ENCODE results near the gene CCDC83. TPM values are rescaled to one million over a fixed set of nuclear protein-coding genes. Genes with fewer than 3 reads are reported as not detected.
"Not testable (repeated sequence)": the region's sequence is repeated elsewhere in the genome, so short reads cannot be mapped to it uniquely, and the experiment has no call there.

CCDC83 gene
- total RNA-seq, 1 donor from 2014 or later, result not detected

DNA sequence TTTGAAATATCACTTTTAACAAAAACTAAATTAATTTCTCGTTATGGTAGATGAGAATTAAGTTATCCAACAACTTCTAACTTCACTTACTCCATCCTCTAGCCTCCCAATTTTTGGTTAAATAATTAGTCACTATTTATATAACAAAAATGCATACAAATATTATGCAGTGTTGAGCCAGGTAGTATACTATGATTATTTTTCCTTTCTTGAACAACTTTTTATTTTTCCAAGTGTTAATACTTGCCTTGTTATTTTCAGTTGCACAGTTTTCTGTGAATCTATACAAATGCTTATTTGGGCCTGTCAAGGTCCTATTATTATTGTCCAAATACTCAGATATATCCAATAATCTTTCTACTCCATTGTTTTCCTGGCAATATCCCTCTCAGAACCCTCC is 19.9 kb upstream of the CCDC83 start:
- no peak for DNase-seq (ENCODE audit: low read depth in 2 of 2)

DNA sequence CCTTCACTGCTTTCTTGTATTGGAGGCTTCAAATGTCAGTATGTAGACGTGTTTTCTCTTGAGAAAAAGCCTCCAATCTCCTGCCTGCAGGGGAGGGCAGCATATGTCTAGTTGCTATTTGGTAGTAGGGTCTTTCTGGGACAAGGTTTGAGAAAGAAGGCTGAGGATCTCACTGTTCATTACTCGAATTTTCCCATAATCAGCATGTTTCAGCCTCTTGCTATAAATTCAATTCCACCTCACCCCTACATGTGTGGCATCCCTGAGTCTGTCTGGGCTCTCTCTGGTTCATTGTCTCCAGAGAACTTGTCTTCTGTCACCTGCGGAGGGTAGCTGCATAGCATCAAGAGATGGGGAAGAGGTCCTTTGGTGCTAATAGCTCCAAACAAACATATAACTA is 19.5 kb upstream of the CCDC83 start:
- DNase-seq (ENCODE audit: low read depth in 2 of 2), result no peak

DNA sequence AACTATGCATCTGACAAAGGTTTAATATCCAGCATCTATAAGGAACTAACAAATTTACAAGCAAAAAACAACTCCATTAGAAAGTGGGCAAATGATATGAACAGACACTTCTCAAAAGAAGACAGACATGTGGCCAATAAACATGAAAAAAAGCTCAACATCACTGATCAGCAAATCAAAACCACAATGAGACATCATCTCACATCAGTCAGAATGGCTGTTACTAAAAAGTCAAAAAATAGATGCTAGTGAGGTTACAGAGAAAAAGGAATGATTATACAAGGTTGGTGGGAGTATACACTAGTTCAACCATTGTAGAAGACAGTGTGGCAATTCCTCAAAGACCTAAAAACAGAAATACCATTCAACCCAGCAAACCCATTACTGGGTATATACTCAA is 14.3 kb upstream of the CCDC83 start:
- not testable (repeated sequence) for DNase-seq (ENCODE audit: low read depth in 2 of 2)

DNA sequence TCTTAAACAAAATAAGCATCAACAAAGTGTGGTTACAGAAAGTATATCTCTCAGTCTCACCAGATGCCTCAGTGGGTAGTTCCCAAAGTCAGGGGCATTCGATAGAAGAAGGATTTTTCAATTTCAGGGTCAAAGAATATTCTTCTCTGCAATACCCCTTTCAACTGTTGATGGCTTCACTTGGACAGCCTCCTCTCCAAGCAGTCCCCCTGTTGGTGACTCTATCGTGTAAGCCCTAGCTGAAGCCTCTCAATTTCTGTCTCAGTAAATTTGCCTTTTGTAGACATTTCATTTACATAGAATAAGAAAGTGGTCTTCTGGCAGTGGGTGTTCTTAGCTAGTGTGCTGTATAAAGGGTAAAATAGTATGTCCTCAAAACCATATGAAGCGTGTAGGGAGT is 11.3 kb upstream of the CCDC83 start:
- no peak for DNase-seq (ENCODE audit: low read depth in 2 of 2)

DNA sequence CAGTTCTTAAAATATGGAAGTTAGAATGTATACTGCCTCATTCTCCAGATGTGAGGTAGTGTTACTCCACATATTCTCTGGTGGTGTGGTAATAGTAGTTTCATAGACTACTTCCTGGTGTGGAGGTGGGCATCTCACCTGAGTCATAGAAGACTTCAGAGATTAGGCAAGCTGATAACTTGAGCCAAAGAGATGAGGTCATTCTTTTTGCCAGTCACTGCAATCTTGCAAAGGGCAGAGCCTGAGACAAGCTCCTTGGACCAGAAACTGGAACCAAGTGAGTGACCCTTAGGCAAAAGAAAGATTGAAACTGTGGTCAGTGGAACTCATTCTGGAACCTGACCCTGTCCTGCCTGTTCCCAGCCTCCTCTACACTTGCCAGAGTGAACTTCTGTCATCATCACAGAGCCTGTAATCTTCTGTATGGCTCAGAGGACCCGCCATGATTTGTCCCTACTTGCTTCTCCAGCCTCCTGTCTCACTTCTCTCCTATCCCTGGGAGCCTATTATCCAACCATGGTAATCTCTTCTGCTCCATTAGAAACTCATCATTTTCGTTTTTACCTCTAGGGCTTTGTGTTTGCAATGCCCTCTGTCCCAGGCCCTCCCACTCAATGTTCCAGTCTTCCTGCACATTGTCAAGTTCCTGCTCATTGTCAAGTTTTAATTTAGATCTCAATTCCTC is 10.6 kb upstream of the CCDC83 start:
- DNase-seq (ENCODE audit: low read depth in 2 of 2), result no peak

DNA sequence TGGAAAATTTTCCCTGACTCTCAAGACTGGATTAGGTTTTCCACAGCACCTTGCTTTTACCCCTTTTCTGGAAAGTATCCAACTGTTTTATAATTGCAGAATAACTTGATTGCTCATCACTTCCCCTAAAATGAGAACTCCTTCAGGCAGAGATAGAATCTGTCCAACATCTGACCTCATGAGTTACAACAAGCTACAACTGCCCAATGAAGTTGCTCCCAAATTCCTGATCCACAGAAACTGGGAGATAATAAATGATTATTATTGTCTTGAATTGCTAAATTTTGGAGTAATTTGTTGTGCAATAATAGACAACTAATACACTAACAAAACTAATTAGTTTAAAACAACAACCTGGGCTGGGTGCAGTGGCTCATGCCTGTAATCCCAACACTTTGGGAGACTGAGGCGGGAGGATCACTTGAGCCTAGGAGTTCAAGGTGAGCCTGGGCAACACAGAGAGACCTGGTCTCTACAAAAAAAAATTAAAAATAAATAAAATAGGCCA is 10.0 kb upstream of the CCDC83 start:
- DNase-seq (ENCODE audit: low read depth in 2 of 2), result no peak

DNA sequence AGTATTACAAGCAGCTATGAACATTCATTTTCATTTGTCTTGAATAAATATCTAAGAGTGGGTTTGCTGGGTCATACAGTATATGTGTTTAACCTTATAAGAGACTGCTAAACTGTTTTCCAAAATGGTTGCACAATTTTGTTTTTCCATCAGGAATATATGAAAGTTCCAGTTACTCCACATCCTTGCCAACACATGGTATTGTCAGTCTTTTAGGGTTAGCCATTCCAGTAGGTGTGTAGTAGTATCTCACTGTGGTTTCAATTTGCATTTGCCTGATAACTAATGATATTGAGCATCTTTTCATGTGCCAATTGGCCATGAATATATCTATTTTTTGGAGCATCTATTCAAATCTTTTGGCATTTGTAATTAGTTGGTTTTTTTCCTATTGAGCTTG is 7.7 kb upstream of the CCDC83 start:
- DNase-seq (ENCODE audit: low read depth in 2 of 2), result no peak

DNA sequence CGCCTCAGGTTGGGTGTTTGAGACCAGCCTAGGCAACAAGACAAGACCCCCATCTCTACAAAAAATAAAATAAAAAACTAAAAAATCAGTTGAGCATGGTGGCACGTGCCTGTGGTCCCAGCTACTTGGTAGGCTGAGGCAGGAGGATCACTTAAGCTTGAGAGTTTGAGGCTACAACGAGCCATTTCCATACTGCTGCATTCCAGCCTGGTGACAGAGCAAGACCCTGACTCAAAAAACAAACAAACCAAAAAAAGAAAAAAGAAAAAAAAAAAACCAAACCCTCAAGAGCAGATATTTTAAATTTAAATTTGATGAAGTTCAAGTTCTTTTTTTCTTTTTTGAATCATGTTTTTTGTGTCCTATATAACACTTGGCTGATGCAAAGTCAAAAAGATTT is 7.2 kb upstream of the CCDC83 start:
- no peak for DNase-seq (ENCODE audit: low read depth in 2 of 2)

DNA sequence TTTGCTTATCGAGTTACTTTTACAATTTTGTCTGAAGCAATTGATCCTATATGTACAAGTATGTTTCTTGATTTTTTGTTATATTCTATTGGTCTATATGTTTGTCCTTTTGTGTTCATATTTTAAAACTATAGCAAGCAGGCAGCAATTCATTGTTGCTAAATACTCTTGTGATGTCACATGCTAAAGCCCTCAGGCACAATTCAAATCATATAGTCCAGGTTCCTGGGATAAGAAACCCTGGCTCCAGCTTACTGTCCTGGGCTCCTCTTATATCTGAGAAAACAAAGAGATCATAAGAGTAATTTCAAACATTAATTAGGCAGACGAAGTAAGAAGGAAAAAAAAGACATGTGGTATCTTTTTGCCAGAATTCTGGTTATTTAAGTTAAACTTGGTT is 6.6 kb upstream of the CCDC83 start:
- DNase-seq (ENCODE audit: low read depth in 2 of 2), result no peak

DNA sequence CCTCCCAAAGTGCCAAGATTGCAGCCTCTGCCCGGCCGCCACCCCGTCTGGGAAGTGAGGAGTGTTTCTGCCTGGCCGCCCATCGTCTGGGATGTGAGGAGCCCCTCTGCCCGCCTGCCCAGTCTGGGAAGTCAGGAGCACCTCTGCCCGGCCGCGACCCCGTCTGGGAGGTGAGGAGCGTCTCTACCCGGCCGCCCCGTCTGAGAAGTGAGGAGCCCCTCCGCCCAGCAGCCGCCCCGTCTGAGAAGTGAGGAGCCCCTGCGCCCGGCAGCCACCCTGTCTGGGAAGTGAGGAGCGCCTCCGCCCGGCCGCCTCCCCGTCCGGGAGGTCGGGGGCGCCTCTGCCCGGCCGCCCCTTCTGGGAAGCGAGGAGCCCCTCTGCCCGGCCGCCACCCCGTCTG is 2.4 kb upstream of the CCDC83 start:
- not testable (repeated sequence) for DNase-seq (ENCODE audit: low read depth in 2 of 2)

DNA sequence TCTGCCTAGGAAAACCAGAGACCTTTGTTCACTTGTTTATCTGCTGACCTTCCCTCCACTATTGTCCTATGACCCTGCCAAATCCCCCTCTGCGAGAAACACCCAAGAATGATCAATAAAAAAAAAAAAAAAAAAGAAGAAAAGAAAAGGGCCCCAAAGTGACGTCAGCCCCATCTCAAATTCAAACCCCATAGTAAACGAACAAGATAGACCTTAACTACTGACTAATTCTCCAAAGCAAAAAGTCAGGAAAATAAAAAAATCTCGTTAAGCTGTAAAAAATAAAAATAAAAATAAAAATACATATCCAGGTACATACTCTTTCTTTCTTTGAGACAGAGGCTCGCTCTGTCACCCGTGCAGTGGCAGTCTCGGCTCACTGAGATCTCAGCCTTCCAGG is 1.6 kb upstream of the CCDC83 start:
- not testable (repeated sequence) for DNase-seq (ENCODE audit: low read depth in 2 of 2)

DNA sequence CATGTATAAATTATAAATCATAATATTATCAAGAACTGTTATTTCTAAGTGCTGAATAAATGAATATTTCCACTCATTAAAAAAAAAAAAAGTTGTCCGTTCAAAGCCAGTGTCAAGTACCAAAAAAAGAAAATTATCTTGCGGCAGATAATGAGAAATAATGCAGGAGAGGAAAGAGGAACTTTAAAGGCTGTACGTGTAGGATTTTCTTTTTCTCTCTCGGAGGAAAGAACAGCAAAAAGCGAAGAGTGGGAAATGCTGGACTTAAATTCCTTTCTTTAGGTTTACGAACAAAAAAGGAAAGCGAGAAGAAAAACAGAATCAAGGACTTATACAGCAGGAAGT is 999 bp upstream of the CCDC83 start:
- DNase-seq (ENCODE audit: low read depth in 2 of 2), result no peak

DNA sequence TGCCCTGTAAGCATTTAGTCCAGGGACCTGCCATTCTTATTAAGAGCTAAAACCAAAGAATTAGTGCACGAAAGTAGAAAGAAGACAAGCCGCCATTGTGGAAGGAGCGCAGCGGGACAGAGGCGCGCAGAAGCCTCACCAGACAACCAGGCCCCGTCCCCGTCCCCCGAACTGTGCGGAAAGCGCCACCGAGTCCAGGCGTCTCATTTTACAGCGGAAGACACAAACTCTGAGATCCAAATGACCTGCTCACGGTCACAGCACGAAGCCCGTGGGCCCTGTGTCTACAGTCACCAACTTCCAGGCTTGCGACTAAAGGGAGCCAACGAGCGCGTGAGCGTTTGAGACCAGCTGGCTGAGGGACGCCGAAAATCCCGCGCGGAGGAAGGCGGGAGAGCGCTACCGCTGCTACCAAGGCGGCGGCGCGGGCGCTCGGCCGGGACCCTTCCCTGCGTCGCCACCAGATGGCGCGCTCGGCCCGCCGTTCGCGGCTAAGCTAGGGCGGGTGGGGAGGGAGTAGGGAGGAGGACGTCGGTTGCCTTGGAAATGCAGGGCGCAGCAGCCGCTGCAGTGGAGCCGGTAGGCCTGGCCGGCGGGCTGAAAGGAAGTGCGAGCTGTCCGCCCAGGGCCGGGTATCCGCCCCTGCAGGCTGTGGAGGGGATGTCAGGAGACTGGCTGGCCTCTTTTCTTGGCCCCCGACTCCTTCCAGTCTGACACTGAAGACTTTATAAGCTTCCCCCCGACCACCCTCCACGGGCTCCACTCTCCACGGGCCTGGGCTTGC is 434 bp upstream of the CCDC83 start:
- DNase-seq (ENCODE audit: low read depth in 2 of 2), result peak; percentile 79 to 93

DNA sequence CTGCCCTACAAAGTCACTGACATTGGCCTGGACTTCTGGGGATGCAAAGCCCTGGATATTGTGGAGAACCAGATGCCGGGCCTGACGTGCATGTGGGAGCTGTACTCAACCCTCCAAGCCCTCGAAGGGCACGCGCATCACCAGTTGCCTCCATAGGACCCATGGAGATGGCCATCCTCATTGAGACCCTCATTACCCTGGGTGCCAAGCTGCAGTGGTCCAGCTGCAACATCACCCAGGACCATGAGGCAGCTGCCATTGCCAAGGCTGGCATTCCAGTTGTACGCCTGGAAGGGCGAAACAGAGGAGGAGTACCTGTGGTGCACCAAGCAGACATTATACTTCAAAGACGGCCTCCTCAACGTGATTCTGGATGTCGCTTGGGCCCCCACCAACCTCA is 1.9 kb downstream of the CCDC83 start:
- no peak for DNase-seq (ENCODE audit: low read depth in 2 of 2)

DNA sequence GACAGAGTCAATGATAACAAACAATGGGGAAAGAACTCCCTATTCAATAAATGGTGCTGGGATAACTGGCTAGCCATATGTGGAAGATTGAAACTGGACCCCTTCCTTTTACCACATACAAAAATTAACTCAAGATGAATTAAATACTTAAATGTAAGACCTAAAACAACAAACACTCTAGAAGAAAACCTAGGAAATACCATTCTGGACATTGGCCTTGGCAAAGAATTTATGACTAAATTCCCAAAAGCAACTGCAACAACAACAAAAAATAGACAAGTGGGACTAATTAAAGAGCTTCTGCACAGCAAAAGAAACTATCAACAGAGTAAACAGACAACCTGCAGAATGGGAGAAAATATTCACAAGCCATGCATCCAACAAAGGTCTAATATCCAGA is 4.4 kb downstream of the CCDC83 start:
- DNase-seq (ENCODE audit: low read depth in 2 of 2), result not testable (repeated sequence)

DNA sequence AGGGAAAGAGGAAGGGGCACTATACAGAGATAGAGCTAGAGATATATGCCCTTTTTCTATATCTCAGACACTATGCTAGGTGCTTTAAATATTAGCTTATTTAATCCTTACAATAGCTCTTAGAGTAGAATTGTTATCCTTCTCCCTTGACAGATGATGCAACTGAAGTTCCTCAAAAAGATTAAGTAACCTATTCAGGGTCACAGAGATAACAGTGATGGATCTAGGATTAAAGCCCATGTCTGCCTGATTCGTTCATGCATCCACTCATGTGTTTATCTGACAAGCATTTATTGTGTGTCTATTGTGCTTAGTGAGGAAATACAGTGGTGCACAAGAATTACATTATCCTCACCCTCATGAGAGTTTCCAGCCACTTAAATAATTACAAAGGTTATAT is 8.7 kb downstream of the CCDC83 start:
- no peak for DNase-seq (ENCODE audit: low read depth in 2 of 2)

DNA sequence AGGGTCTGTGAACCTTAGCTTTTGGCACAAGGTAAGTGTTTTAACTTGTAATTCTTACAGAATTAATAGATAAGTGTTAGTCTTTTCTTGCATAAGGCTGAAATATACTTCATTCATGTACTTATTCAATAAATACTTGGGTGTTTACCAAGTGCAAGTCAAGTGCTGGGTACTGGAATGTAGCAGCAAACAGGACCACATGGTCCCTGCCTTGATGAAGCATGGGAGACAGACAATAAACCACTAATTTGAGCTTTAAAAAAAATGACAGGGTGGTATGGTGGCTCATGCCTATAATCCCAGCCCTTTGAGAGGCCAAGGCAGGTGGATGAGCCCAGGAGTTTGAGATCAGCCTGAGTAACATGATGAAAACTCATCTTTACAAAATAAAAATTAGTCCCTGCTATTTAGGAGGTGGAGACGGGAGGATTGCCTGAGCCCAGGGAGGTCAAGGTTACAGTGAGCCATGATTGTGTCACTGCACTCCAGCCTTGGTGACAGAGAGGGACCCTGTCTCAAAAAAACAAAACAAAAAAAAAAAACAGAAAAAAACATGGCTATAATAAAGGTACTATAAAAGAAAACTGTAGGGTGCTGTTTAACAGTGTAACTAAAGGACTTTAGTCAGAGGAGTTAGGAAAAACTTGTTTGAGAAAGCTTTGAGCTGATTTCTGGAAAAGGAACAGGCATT is 11.1 kb downstream of the CCDC83 start:
- no peak for DNase-seq (ENCODE audit: low read depth in 2 of 2)

DNA sequence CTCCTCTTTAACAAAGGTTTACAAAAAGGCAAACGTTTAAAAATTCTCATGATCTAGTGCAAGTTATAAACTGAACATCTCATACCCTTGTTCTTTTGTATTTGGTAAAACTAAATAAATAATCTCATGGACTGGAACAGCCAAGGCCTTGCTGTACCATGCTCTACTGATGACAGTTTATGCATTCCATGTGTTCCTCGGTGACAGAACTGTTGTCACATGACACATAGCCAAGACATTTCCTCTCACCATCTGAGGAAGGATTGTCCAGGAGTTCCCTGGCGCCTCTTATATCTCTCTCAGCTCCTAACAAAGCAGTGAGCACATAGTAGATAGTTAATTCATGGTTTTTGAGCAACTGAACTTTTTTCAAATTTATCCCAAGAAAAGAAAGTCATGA is 12.6 kb downstream of the CCDC83 start:
- no peak for DNase-seq (ENCODE audit: low read depth in 2 of 2)

DNA sequence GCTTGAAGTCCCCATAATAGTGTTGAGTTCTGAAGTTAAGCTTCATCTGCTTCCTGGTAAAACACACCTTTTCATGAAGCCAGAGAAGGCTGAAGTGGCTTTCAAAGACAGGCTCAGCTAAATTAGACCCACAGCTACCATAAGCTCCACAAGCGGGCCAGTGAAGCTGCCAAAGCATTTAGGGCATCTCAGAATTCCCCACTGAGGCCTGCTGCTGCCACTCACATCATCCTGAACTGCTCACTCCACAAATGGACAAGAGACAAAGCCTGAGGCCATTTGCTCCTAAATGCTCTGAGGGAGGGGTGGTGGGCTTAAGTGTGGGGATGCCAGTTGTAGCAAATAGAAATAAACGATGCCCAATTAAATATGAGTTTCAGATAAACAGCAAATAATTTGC is 14.6 kb downstream of the CCDC83 start:
- DNase-seq (ENCODE audit: low read depth in 2 of 2), result no peak

DNA sequence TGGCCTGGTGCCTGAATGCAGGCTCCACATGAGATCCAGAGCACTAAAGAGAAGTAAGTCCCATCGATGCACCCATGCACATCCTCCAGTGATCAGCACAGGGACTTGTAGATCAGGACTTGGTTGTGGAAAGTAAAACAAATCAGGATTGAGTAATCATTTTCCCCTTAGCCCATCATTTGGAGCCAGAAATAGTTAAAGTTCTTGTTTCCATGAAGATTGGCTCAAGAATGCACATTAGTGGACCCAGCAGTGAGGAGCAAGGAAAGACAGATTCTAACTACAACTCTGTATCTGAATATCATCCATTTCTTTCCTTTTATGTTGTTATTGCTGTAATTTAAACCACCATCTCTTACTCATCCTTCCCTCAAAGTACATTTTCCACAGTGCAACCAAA is 19.1 kb downstream of the CCDC83 start:
- no peak for DNase-seq (ENCODE audit: low read depth in 2 of 2)

DNA sequence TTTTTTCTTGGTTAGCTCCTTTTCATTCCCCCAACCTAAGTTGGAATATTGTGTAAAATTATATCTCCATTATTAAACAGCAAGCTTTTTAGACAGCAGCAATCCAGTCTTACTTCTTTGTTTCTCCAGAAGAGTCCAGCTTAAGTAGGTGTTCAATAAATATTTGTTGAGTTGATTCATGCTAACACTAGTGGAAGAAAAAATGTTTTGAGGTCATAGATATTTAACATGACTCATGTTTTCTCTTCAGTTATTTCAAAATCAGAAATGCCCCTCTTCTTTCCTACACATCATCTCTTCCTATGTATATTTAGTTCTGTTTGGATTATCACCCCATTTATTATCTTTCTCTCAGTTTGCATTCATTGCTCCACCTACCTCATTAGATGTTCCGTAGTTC is 20.3 kb downstream of the CCDC83 start:
- no peak for DNase-seq (ENCODE audit: low read depth in 2 of 2)

DNA sequence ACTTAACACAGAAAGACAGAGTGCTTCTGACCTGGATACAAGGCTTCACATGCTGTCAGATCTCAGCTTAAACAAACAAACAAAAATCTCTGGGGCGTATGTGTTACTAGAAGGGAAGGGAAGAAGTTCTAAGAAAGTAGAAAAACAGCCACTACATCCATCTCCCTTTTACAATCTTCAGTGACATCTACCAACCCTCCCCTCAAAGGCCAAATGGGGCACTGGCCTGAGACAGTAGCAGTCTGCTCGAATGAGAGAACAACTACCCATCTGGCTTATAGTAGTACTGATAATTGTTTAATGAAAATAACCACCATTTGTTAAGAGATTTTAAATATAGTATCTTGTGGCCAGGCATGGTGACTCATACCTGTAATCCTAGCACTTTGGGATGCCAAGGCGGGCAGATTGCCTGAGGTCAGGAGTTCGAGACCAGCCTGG is 29.4 kb downstream of the CCDC83 start:
- no peak for DNase-seq (ENCODE audit: low read depth in 2 of 2)

Measured in dermis microvascular lymphatic vessel endothelial cell (primary cell).